Ovary (tissue), 10 donors: Measurements from ENCODE around the gene HIPK4. TPM values are rescaled to one million over a fixed set of nuclear protein-coding genes. Genes with fewer than 3 reads are reported as not detected.
A peak's percentile ranks its signal among the peaks of the same experiment; 100 is the strongest.
"Not testable (repeated sequence)": the region's sequence is repeated elsewhere in the genome, so short reads cannot be mapped to it uniquely, and the experiment has no call there.

Source experiments
- DNase-seq, 5 donors: peaks; one replicate each; pipeline ENCODE4 v3.0.0-alpha.2; 2019 to 2020
- H3K27ac ChIP-seq, 2 donors: fragments of 200-600 bp; one replicate each; pipeline versions ENCODE4 v1.5.1 to v1.8.0; 2019 to 2022
- H3K27me3 ChIP-seq: fragments of 200-600 bp; one replicate; pipeline ENCODE4 v1.8.0; 2022
- H3K36me3 ChIP-seq: fragments of 200-600 bp; sonication (generic); one replicate; pipeline ENCODE4 v1.5.1; 2019
- H3K4me1 ChIP-seq: one replicate; pipeline ENCODE4 v1.8.1; 2013; ENCODE audit warnings: mild to moderate bottlenecking, moderate library complexity; ENCODE audit not compliant: insufficient read depth
- H3K4me3 ChIP-seq: fragments of 200-600 bp; sonication (generic); one replicate; pipeline ENCODE4 v1.5.1; 2017
- H3K9me3 ChIP-seq, 2 donors: fragments of 200-600 bp in 1 of 2; sonication (generic) in 1 of 2; one replicate each; pipeline versions ENCODE4 v1.5.1 to v1.8.1; 2013 to 2019; ENCODE audit warnings: mild to moderate bottlenecking in 1 of 2, moderate library complexity in 1 of 2
- EP300 ChIP-seq: sonication (generic); formaldehyde crosslinking; IDR thresholded peaks from one replicate; pipeline ENCODE4 v1.6.1; 2017; ENCODE audit warnings: antibody characterized with exemption
- POLR2A ChIP-seq: fragments of 450-650 bp; IDR thresholded peaks from one replicate; pipeline ENCODE4 v1.6.1; 2017; ENCODE audit warnings: antibody characterized with exemption, mild to moderate bottlenecking, moderate library complexity
- WGBS, 3 donors: extraction: QIAGEN DNeasy Blood & Tissue Kit in 1 of 3; methylation state at CpG; one replicate each; pipeline versions ENCODE4 v1.1.5 to v1.1.7; 2013 to 2017; 5-methylcytosine and 5-hydroxymethylcytosine counted together
- intact Hi-C, 4 donors: fragments of 100-400 bp; cut with DNase I; formaldehyde crosslinking; loops; one replicate each; pipeline versions ENCODE4 v1.11.0 to v1.15.1; 2022 to 2023
- long read RNA-seq, 3 donors: library from polyadenylated mRNA in 2 of 3; unstranded in 2 of 3; transcript quantifications; one replicate each; pipeline ENCODE4 v2.0.0 and lab custom pipeline, GENCODE V29; 2021 to 2026
- polyA plus RNA-seq, 2 donors: library from polyadenylated mRNA; stranded (reverse); fragments of 200-250 nt in 1 of 2; fragments of 350-450 nt in 1 of 2; fragmentation: Illumina TruSeq in 1 of 2; extraction: RNeasy Lipid Tissue Mini Kit (QIAGEN cat#74804) in 1 of 2; gene quantifications; one replicate each; pipeline ENCODE4 v1.2.3, GENCODE V29; 2013 to 2014
- total RNA-seq, 7 donors: library from RNA; depleted of rRNA in 2 of 7; stranded (reverse); fragments of >200 nt in 2 of 7; fragmentation: NEBNext Ultra II Directional in 3 of 7; extraction: Animal tissue kit (Norgen Biotek cat#: 25700) in 3 of 7; gene quantifications; one replicate each; pipeline versions ENCODE4 v1.1.0 to v1.2.4, GENCODE V29; 2016 to 2023
- TF ChIP-seq, protein P1 (sequence below), 3 donors: fragments of 450-650 bp in 2 of 3; fragments of 200-600 bp in 1 of 3; IDR thresholded peaks; one replicate each; pipeline versions ENCODE4 v1.5.1 to v1.8.0; 2016 to 2022; ENCODE audit warnings: antibody characterized with exemption in 3 of 3, mild to moderate bottlenecking in 1 of 3
- donor health status: DM: no; HTN: no; CAD: no; lungs with moderate emphysema.
- donor health status: DM: no; HTN: no; CAD: no.
- donor health status: Bipolar disorder and iron deficiency.
- donor health status: DM: yes; HTN: yes; CAD: no.
- donor health status: DM: no; HTN: no; CAD: no.
- donor health status: DM: yes; HTN: yes; CAD: no.

Gene HIPK4
- under 1 TPM in 4 of 7 donors, not detected in 3; 0.11 to 0.35 (median 0.13) TPM for total RNA-seq
- under 1 TPM in 1 of 2 donors, not detected in 1; 0.28 TPM for polyA plus RNA-seq
- long read RNA-seq, donor 1, partial matches to known transcripts: 1 of 3 reads
- long read RNA-seq, donor 1, other reads (novel, unspliced or antisense): 2 of 3 reads
- long read RNA-seq, donor 2: 0 reads
- long read RNA-seq, donor 3, partial matches to known transcripts: 0 of 1 reads
- long read RNA-seq, donor 3, other reads (novel, unspliced or antisense): 1 of 1 reads

- 81 to 87% (median 83%) methylated on average over 10 of the region's 10 CpGs for WGBS, 3 donors
Observed at GRCh38 chr19:40390084-40390742, at the start of gene HIPK4. TSS of gene HIPK4 (minus strand) at chr19:40390181. CDS start at chr19:40389902, 279 bp downstream.

GRCh38 chr19:40438284-40438683, 48.3 kb upstream of the HIPK4 start:
- peaks cover 2% of the 10 kb centered on the region for H3K4me1 ChIP-seq
- intact Hi-C loops: no loop called here
- no peak overlapping the region for H3K4me3 ChIP-seq
- DNase-seq: no peak
- no peaks in the 10 kb centered on the region for H3K9me3 ChIP-seq
- TF ChIP-seq EP300 (no peak), POLR2A (no peak)
- TF ChIP-seq, protein P1, sequence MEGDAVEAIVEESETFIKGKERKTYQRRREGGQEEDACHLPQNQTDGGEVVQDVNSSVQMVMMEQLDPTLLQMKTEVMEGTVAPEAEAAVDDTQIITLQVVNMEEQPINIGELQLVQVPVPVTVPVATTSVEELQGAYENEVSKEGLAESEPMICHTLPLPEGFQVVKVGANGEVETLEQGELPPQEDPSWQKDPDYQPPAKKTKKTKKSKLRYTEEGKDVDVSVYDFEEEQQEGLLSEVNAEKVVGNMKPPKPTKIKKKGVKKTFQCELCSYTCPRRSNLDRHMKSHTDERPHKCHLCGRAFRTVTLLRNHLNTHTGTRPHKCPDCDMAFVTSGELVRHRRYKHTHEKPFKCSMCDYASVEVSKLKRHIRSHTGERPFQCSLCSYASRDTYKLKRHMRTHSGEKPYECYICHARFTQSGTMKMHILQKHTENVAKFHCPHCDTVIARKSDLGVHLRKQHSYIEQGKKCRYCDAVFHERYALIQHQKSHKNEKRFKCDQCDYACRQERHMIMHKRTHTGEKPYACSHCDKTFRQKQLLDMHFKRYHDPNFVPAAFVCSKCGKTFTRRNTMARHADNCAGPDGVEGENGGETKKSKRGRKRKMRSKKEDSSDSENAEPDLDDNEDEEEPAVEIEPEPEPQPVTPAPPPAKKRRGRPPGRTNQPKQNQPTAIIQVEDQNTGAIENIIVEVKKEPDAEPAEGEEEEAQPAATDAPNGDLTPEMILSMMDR (IDR thresholded peaks at IDR 0.05): no peak
- WGBS, 3 donors: 84 to 94% (median 87%) methylated on average over 3 of the region's 3 CpGs
- H3K36me3 ChIP-seq: no peaks in the 10 kb centered on the region
- no peak overlapping the region for H3K27ac ChIP-seq
- H3K27me3 ChIP-seq: no peaks in the 10 kb centered on the region

More at GRCh38 chr19:40390084-40390742, at the start of gene HIPK4:
- Histone ChIP-seq H3K9me3 (no peaks in the 10 kb centered on the region), H3K27ac (no peak within 1 kb of the TSS), H3K27me3 (no peaks in the 10 kb centered on the region), H3K36me3 (no peaks in the 10 kb centered on the region), H3K4me1 (peaks cover 2% of the 10 kb centered on the region), H3K4me3 (no peak within 1 kb of the TSS)
- no peak for DNase-seq
- TF ChIP-seq, protein P1 (IDR thresholded peaks at IDR 0.05): no peak
- TF ChIP-seq POLR2A (no peak), EP300 (no peak)
- intact Hi-C loops: no loop called here

GRCh38 chr19:40433391-40434216, 43.6 kb upstream of the HIPK4 start:
- Histone ChIP-seq H3K27me3 (no peaks in the 10 kb centered on the region), H3K36me3 (no peaks in the 10 kb centered on the region), H3K4me3 (peak overlapping the region; percentile 62), H3K27ac (peak overlapping the region; percentile 79 to 95), H3K9me3 (no peaks in the 10 kb centered on the region), H3K4me1 (peaks cover 3% of the 10 kb centered on the region)
- intact Hi-C loops: no loop called here
- peak; percentile 90 to 92 (median 91) for DNase-seq
- TF ChIP-seq POLR2A (peak; percentile 52), EP300 (no peak)
- TF ChIP-seq, protein P1 (IDR thresholded peaks at IDR 0.05): no peak
- WGBS, 3 donors: 0 to 1% (median 1%) methylated on average over 43 to 50 of the region's 50 CpGs

DNA sequence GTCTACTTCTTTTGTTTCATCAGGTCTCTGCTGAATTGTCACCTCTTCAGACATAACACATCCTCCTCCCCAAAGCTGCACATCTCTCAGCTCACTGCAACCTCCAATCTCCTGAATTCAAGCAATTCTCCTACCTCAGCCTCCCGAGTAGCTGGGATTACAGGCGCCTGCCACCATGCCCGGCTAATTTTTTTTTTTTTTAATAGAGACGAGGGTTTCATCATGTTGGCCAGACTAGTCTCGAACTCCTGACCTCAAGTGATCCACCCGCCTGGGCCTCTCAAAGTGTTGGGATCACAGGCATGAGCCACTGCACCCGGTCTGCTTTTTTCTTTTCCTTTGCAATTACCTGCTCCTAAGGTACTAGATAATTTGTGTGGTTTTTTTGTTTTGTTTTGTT, 42.8 kb upstream of the HIPK4 start:
- H3K36me3 ChIP-seq, H3K4me1 ChIP-seq, H3K9me3 ChIP-seq, H3K27me3 ChIP-seq, DNase-seq, intact Hi-C loops: not testable (repeated sequence)
- WGBS, 3 donors: 20 to 29% (median 24%) methylated on average over 7 of the region's 7 CpGs
- peak overlapping the region; percentile 79 to 95 for H3K27ac ChIP-seq
- H3K4me3 ChIP-seq: peak overlapping the region; percentile 62
